Vagina (tissue), 2 donors: ENCODE data around the gene ASCC2. TPM values are rescaled to one million over a fixed set of nuclear protein-coding genes. Genes with fewer than 3 reads are reported as not detected.
"Not testable (repeated sequence)": the region's sequence is repeated elsewhere in the genome, so short reads cannot be mapped to it uniquely, and the experiment has no call there.

ENCODE experiments used
- DNase-seq, 2 donors: peaks; one replicate each; pipeline ENCODE4 v3.0.0-alpha.2; 2017; ENCODE audit errors: extremely low spot score in 2 of 2
- H3K27ac ChIP-seq: fragments of 200-600 bp; sonication (generic); one replicate; pipeline ENCODE4 v1.5.1; 2019
- H3K27me3 ChIP-seq: fragments of 200-600 bp; sonication (generic); one replicate; pipeline ENCODE4 v1.5.1; 2019
- H3K36me3 ChIP-seq, 2 donors: fragments of 200-600 bp; sonication (generic); one replicate each; pipeline ENCODE4 v1.5.1; 2017 to 2019
- H3K4me1 ChIP-seq: fragments of 200-600 bp; sonication (generic); one replicate; pipeline ENCODE4 v1.5.1; 2019
- H3K4me3 ChIP-seq, 2 donors: fragments of 200-600 bp; sonication (generic); 1 replicate in 1 of 2; 2 replicates in 1 of 2; pipeline ENCODE4 v1.5.1; 2016 to 2019
- H3K9me3 ChIP-seq: fragments of 200-600 bp; sonication (generic); one replicate; pipeline ENCODE4 v1.5.1; 2019
- POLR2A ChIP-seq, 2 donors: fragments of 450-650 bp; IDR thresholded peaks; one replicate each; pipeline ENCODE4 v1.6.1; 2017; ENCODE audit warnings: antibody characterized with exemption in 2 of 2, mild to moderate bottlenecking in 2 of 2, moderate library complexity in 2 of 2
- POLR2AphosphoS5 ChIP-seq, 2 donors: sonication (generic); formaldehyde crosslinking; IDR thresholded peaks; one replicate each; pipeline ENCODE4 v1.9.0; 2017; ENCODE audit warnings: antibody characterized with exemption in 2 of 2, mild to moderate bottlenecking in 2 of 2, low read depth in 1 of 2; ENCODE audit not compliant: insufficient read depth in 1 of 2
- intact Hi-C: fragments of 100-400 bp; cut with DNase I; formaldehyde crosslinking; loops from one replicate; pipeline ENCODE4 v1.15.1; 2023
- total RNA-seq: library from RNA; depleted of rRNA; stranded (reverse); fragments of >200 nt; gene quantifications from one replicate; pipeline ENCODE4 v1.2.3, GENCODE V29; 2016
- TF ChIP-seq, protein P1 (sequence below), 3 experiments: fragments of 450-650 bp in 2 of 3; fragments of 200-600 bp in 1 of 3; sonication (generic) in 1 of 3; IDR thresholded peaks; one replicate each; pipeline ENCODE4 v1.5.1; 2017 to 2019; ENCODE audit warnings: antibody characterized with exemption in 3 of 3, mild to moderate bottlenecking in 2 of 3, moderate library complexity in 2 of 3

ASCC2 gene
- total RNA-seq, 1 donor from 2014 or later, result 62.6 TPM

DNA sequence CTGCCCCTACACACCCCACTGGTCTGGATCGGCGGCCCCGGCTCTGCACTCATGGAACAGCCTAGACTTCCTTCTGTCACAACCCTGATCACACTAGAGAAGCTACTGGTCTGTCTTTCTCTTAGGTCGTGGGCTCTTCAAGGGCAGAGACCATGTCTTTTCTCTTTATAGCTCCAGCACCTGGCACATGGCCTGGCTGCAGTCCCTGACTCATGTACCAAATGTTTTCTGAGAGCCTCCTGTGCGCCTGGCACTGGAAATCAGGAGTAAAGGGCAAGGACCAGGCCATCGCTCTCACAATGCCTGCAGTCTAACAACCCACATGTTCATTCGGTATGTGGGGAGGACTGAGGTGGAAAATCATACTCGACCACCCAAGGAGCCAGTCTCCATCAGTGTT is 7.5 kb downstream of the ASCC2 start:
- peaks cover 0 to 11% of the 10 kb centered on the region in 2 donors for H3K36me3 ChIP-seq
- intact Hi-C loops, result loop anchor here (10.0 kb wide), 1 partner anchor 66 kb away; the partner anchor contains the start of genes UQCR10 and ZMAT5
- peaks cover 8% of the 10 kb centered on the region for H3K4me1 ChIP-seq
- TF ChIP-seq POLR2A (IDR thresholded peaks at IDR 0.05), result no peak
- TF ChIP-seq POLR2AphosphoS5 (IDR thresholded peaks at IDR 0.05; ENCODE audit: insufficient read depth in 1 of 2, low read depth in 1 of 2), result no peak
- TF ChIP-seq, protein P1, sequence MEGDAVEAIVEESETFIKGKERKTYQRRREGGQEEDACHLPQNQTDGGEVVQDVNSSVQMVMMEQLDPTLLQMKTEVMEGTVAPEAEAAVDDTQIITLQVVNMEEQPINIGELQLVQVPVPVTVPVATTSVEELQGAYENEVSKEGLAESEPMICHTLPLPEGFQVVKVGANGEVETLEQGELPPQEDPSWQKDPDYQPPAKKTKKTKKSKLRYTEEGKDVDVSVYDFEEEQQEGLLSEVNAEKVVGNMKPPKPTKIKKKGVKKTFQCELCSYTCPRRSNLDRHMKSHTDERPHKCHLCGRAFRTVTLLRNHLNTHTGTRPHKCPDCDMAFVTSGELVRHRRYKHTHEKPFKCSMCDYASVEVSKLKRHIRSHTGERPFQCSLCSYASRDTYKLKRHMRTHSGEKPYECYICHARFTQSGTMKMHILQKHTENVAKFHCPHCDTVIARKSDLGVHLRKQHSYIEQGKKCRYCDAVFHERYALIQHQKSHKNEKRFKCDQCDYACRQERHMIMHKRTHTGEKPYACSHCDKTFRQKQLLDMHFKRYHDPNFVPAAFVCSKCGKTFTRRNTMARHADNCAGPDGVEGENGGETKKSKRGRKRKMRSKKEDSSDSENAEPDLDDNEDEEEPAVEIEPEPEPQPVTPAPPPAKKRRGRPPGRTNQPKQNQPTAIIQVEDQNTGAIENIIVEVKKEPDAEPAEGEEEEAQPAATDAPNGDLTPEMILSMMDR (IDR thresholded peaks at IDR 0.05), result no peak
- H3K27ac ChIP-seq, result no peak overlapping the region
- no peaks in the 10 kb centered on the region for H3K27me3 ChIP-seq
- H3K9me3 ChIP-seq, result no peaks in the 10 kb centered on the region
- H3K4me3 ChIP-seq, result no peak overlapping the region
- no peak for DNase-seq

DNA sequence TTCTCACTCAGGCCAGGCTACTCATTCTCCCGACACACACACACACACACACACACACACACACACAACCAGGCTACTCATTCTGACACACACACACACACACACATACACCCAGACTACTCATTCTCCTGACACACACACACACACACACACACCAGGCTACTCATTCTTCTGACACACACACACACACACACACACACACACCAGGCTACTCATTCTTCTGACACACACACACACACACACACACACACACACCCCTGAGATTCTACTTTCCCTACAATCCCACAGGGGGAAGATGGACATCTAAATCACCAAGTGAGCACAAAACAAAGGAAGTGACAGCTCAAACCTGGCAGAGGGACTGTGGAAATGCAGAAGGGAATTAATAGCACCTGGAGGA is 10.3 kb downstream of the ASCC2 start:
- H3K9me3 ChIP-seq, DNase-seq, intact Hi-C loops, H3K4me3 ChIP-seq, H3K27me3 ChIP-seq, H3K4me1 ChIP-seq, H3K27ac ChIP-seq: not testable (repeated sequence)
- H3K36me3 ChIP-seq, result peaks cover 0 to 39% of the 10 kb centered on the region in 2 donors

DNA sequence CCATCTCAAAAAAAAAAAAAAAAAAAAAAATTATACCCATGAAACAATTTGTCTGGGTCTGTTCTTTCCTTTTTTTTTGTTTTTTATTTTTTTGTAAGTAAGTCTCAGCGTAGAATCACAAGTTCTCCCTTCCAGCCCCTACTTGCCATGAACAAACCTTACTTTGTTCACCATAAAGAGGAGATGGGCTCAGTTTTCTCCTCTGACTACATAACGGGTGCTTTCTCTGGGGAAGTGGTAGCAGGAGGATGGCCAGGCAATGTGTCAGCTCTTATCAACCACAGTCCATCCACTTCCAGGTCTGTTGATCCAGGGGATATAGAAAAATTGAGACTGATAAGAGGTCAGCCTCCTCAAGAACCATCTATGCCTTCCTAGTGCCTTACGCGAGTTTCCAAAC is 11.0 kb downstream of the ASCC2 start:
- intact Hi-C loops, result no loop called here
- Histone ChIP-seq H3K9me3 (no peaks in the 10 kb centered on the region), H3K27ac (no peak overlapping the region), H3K4me1 (no peaks in the 10 kb centered on the region), H3K27me3 (no peaks in the 10 kb centered on the region), H3K36me3 (peaks cover 0 to 45% of the 10 kb centered on the region in 2 donors), H3K4me3 (no peak overlapping the region)
- no peak for DNase-seq
- TF ChIP-seq POLR2AphosphoS5 (IDR thresholded peaks at IDR 0.05; ENCODE audit: insufficient read depth in 1 of 2, low read depth in 1 of 2), result no peak
- TF ChIP-seq, protein P1 (IDR thresholded peaks at IDR 0.05), result no peak
- no peak for TF ChIP-seq POLR2A (IDR thresholded peaks at IDR 0.05)

DNA sequence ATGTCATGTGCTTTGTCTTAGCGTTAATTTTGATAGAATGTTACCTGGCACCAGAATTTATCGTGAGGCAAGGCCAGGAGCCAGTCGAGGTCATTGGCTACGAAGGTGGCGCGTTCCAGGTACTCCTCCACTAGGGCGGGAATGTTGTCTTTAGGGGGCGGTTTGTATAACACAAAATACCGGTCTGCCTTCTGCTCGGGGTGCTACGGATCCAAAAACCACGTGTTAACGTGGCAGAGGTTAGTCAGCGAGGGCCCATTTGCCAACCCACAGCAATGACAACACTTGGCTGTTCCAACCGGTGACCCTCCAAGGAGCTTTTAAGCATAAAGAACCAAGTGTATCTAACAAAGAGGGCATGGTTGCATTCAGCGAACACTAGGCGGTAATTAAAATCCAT is 12.5 kb downstream of the ASCC2 start:
- intact Hi-C loops, result no loop called here
- no peaks in the 10 kb centered on the region for H3K4me1 ChIP-seq
- peaks cover 0 to 44% of the 10 kb centered on the region in 2 donors for H3K36me3 ChIP-seq
- no peaks in the 10 kb centered on the region for H3K27me3 ChIP-seq
- no peak for TF ChIP-seq POLR2A (IDR thresholded peaks at IDR 0.05)
- TF ChIP-seq, protein P1 (IDR thresholded peaks at IDR 0.05), result no peak
- no peak for TF ChIP-seq POLR2AphosphoS5 (IDR thresholded peaks at IDR 0.05; ENCODE audit: insufficient read depth in 1 of 2, low read depth in 1 of 2)
- H3K9me3 ChIP-seq, result no peaks in the 10 kb centered on the region
- H3K4me3 ChIP-seq, result no peak overlapping the region
- no peak for DNase-seq
- H3K27ac ChIP-seq, result no peak overlapping the region

DNA sequence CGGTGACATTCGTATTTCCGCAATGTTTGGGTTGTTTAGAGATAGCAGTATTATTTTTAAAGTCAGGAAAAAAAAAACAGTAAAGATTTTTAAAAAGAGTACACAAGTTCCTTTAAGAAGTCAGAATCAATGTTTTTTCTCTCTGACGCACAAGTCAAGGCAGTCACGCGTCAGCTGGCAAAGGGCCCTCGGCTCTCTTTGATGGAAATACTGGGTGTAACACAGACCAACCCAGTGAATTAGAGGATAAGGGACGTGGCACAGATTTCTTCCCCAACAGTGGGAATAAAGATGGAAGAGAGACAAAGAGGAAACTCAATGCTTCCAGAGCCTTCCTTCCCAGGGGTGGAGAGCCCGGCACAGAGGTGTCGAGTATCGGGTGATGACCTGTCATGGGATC is 13.4 kb downstream of the ASCC2 start:
- intact Hi-C loops, result no loop called here
- no peaks in the 10 kb centered on the region for H3K4me1 ChIP-seq
- DNase-seq, result no peak
- TF ChIP-seq POLR2A (IDR thresholded peaks at IDR 0.05), result no peak
- TF ChIP-seq, protein P1 (IDR thresholded peaks at IDR 0.05), result no peak
- TF ChIP-seq POLR2AphosphoS5 (IDR thresholded peaks at IDR 0.05; ENCODE audit: insufficient read depth in 1 of 2, low read depth in 1 of 2), result no peak
- H3K4me3 ChIP-seq, result no peak overlapping the region
- no peaks in the 10 kb centered on the region for H3K9me3 ChIP-seq
- H3K27ac ChIP-seq, result no peak overlapping the region
- peaks cover 0 to 50% of the 10 kb centered on the region in 2 donors for H3K36me3 ChIP-seq
- no peaks in the 10 kb centered on the region for H3K27me3 ChIP-seq
